Trophoblast cell (in vitro differentiated cells and primary cell): ENCODE data around the gene MYBBP1A.
A peak's percentile ranks its signal among the peaks of the same experiment; 100 is the strongest.

ENCODE experiments used
- DNase-seq, 2 donors: peaks; one replicate each; pipeline ENCODE4 v3.0.0-alpha.2; 2016
- H2AFZ ChIP-seq: 2 replicates; pipeline ENCODE4 v1.6.1; 2013; ENCODE audit warnings: low read length, moderate library complexity, mild to moderate bottlenecking; ENCODE audit not compliant: insufficient read depth, poor library complexity
- H2AK5ac ChIP-seq: 2 replicates; pipeline ENCODE4 v1.6.1; 2013; ENCODE audit warnings: mild to moderate bottlenecking, low read length
- H2BK120ac ChIP-seq: 2 replicates; pipeline ENCODE4 v1.6.1; 2013; ENCODE audit warnings: low read length, mild to moderate bottlenecking, moderate library complexity; ENCODE audit not compliant: insufficient read depth, poor library complexity
- H2BK12ac ChIP-seq: 2 replicates; pipeline ENCODE4 v1.6.1; 2013; ENCODE audit warnings: mild to moderate bottlenecking, low read length, moderate library complexity
- H2BK5ac ChIP-seq: 2 replicates; pipeline ENCODE4 v1.6.1; 2013; ENCODE audit warnings: low read length, low read depth, moderate library complexity, mild to moderate bottlenecking; ENCODE audit not compliant: poor library complexity
- H3K14ac ChIP-seq: 2 replicates; pipeline ENCODE4 v1.6.1; 2013; ENCODE audit warnings: mild to moderate bottlenecking, low read length
- H3K18ac ChIP-seq: 2 replicates; pipeline ENCODE4 v1.6.1; 2013; ENCODE audit warnings: mild to moderate bottlenecking, low read length
- H3K23ac ChIP-seq: 2 replicates; pipeline ENCODE4 v1.6.1; 2013; ENCODE audit warnings: low read length
- H3K27ac ChIP-seq: 2 replicates; pipeline ENCODE4 v1.5.1; 2013; ENCODE audit warnings: low read depth, mild to moderate bottlenecking, inconsistent platforms, low read length, moderate library complexity
- H3K27me3 ChIP-seq: 2 replicates; pipeline ENCODE4 v1.6.1; 2013; ENCODE audit warnings: inconsistent platforms, mild to moderate bottlenecking, low read length, moderate library complexity; ENCODE audit not compliant: insufficient read depth
- H3K36me3 ChIP-seq, 2 experiments: 1 replicate in 1 of 2; 2 replicates in 1 of 2; pipeline ENCODE4 v1.6.1; 2013; ENCODE audit warnings: low read length in 2 of 2, mild to moderate bottlenecking in 2 of 2, moderate library complexity in 1 of 2; ENCODE audit not compliant: insufficient read depth in 2 of 2, control insufficient read depth in 1 of 2
- H3K4ac ChIP-seq: 2 replicates; pipeline ENCODE4 v1.6.1; 2013; ENCODE audit warnings: low read depth, mild to moderate bottlenecking, low read length, moderate library complexity
- H3K4me1 ChIP-seq, 2 experiments: 1 replicate in 1 of 2; 2 replicates in 1 of 2; pipeline ENCODE4 v1.6.1; 2013; ENCODE audit warnings: low read length in 2 of 2, mild to moderate bottlenecking in 2 of 2, moderate library complexity in 1 of 2; ENCODE audit not compliant: insufficient read depth in 2 of 2, control insufficient read depth in 1 of 2
- H3K4me2 ChIP-seq: 2 replicates; pipeline ENCODE4 v1.6.1; 2013; ENCODE audit warnings: inconsistent platforms, mild to moderate bottlenecking, low read length, moderate library complexity
- H3K4me3 ChIP-seq: 2 replicates; pipeline ENCODE4 v1.5.1; 2013; ENCODE audit warnings: mild to moderate bottlenecking, low read depth, low read length, inconsistent platforms
- H3K79me1 ChIP-seq: one replicate; pipeline ENCODE4 v1.6.1; 2013; ENCODE audit warnings: low read length
- H3K79me2 ChIP-seq: 2 replicates; pipeline ENCODE4 v1.6.1; 2013; ENCODE audit warnings: low read length, mild to moderate bottlenecking; ENCODE audit not compliant: control insufficient read depth, insufficient read depth, poor library complexity
- H3K9ac ChIP-seq: 2 replicates; pipeline ENCODE4 v1.6.1; 2013; ENCODE audit warnings: mild to moderate bottlenecking, low read length
- H3K9me3 ChIP-seq: 2 replicates; pipeline ENCODE4 v1.6.1; 2013; ENCODE audit warnings: low read depth, mild to moderate bottlenecking, control low read depth, inconsistent platforms, low read length; ENCODE audit not compliant: insufficient read depth
- H4K12ac ChIP-seq: 2 replicates; pipeline ENCODE4 v1.6.1; 2013; ENCODE audit warnings: low read depth, mild to moderate bottlenecking, low read length, moderate library complexity
- H4K8ac ChIP-seq: 2 replicates; pipeline ENCODE4 v1.6.1; 2013; ENCODE audit warnings: low read depth, mild to moderate bottlenecking, low read length, moderate library complexity
- H4K91ac ChIP-seq: one replicate; pipeline ENCODE4 v1.6.1; 2013; ENCODE audit warnings: low read depth, mild to moderate bottlenecking, low read length, moderate library complexity
- WGBS: extraction: QIAGEN DNeasy Blood & Tissue Kit; methylation state at CpG from one replicate; pipeline ENCODE4 v1.1.7; 2013; ENCODE audit warnings: missing lambda C conversion rate; ENCODE audit not compliant: insufficient read length, insufficient coverage; ENCODE audit errors: extremely low coverage; 5-methylcytosine and 5-hydroxymethylcytosine counted together

Gene MYBBP1A

GRCh38 chr17:4562015-4562969 is 7.1 kb upstream of the MYBBP1A start:
- no peak overlapping the region for H3K4me2 ChIP-seq
- H4K12ac ChIP-seq: no peak overlapping the region
- no peak overlapping the region for H4K91ac ChIP-seq
- no peak overlapping the region for H3K18ac ChIP-seq
- H3K27ac ChIP-seq: no peak overlapping the region
- no peak overlapping the region for H3K4ac ChIP-seq
- DNase-seq: peak in 1 of 2 donors; percentile 7
- no peak overlapping the region for H4K8ac ChIP-seq
- H2AK5ac ChIP-seq: no peak overlapping the region
- H3K4me3 ChIP-seq: no peak overlapping the region
- no peak overlapping the region for H2BK120ac ChIP-seq
- no peak overlapping the region for H3K23ac ChIP-seq
- no peaks in the 10 kb centered on the region for H3K36me3 ChIP-seq
- no peak overlapping the region for H2BK12ac ChIP-seq
- H3K9me3 ChIP-seq: no peaks in the 10 kb centered on the region
- H3K27me3 ChIP-seq: no peaks in the 10 kb centered on the region
- no peak overlapping the region for H2BK5ac ChIP-seq
- peaks cover 0 to 5% of the 10 kb centered on the region in 2 experiments for H3K4me1 ChIP-seq
- H3K79me2 ChIP-seq: no peaks in the 10 kb centered on the region
- H2AFZ ChIP-seq: no peak overlapping the region
- WGBS: no CpG with 5 or more reads among the region's 8 CpGs
- H3K14ac ChIP-seq: no peak overlapping the region
- no peak overlapping the region for H3K9ac ChIP-seq
- no peaks in the 10 kb centered on the region for H3K79me1 ChIP-seq

- Histone ChIP-seq H4K91ac (no peak overlapping the region), H3K9me3 (no peaks in the 10 kb centered on the region), H2BK12ac (no peak overlapping the region), H3K27me3 (no peaks in the 10 kb centered on the region), H3K4me1 (peaks cover 11 to 16% of the 10 kb centered on the region in 2 experiments), H2BK5ac (no peak overlapping the region), H3K23ac (no peak overlapping the region), H3K4me3 (no peak overlapping the region), H3K14ac (no peak overlapping the region), H2AFZ (no peak overlapping the region), H3K27ac (no peak overlapping the region), H3K36me3 (no peaks in the 10 kb centered on the region), H2BK120ac (no peak overlapping the region), H3K4ac (no peak overlapping the region), H4K12ac (no peak overlapping the region), H3K9ac (no peak overlapping the region), H3K79me2 (no peaks in the 10 kb centered on the region), H2AK5ac (no peak overlapping the region), H3K18ac (no peak overlapping the region), H3K79me1 (no peaks in the 10 kb centered on the region), H4K8ac (no peak overlapping the region), H3K4me2 (no peak overlapping the region)
- peak in 1 of 2 donors; percentile 9 for DNase-seq
- no CpG with 5 or more reads among the region's 11 CpGs for WGBS
These were observed 5.7 kb upstream of the MYBBP1A start for GRCh38 chr17:4560837-4561256.

- WGBS: no CpG with 5 or more reads among the region's 12 CpGs
- Histone ChIP-seq H3K18ac (no peak within 1 kb of the TSS), H4K91ac (no peak within 1 kb of the TSS)
These were observed 5.2 kb upstream of the MYBBP1A start, which contains the start of gene GGT6 for GRCh38 chr17:4560421-4560820. Gene GGT6 (minus strand): TSS chr17:4560577. CDS start chr17:4560521, 56 bp downstream.

GRCh38 chr17:4559966-4560365 is 4.8 kb upstream of the MYBBP1A start:
- H3K36me3 ChIP-seq: no peaks in the 10 kb centered on the region
- no peak overlapping the region for H3K27ac ChIP-seq
- no peak overlapping the region for H4K12ac ChIP-seq
- H3K9ac ChIP-seq: no peak overlapping the region
- H2AFZ ChIP-seq: no peak overlapping the region
- H4K8ac ChIP-seq: no peak overlapping the region
- peaks cover 13 to 18% of the 10 kb centered on the region in 2 experiments for H3K4me1 ChIP-seq
- H2AK5ac ChIP-seq: no peak overlapping the region
- no peaks in the 10 kb centered on the region for H3K9me3 ChIP-seq
- H3K23ac ChIP-seq: no peak overlapping the region
- H2BK5ac ChIP-seq: no peak overlapping the region
- H3K4ac ChIP-seq: no peak overlapping the region
- H3K4me2 ChIP-seq: no peak overlapping the region
- no peaks in the 10 kb centered on the region for H3K27me3 ChIP-seq
- H3K14ac ChIP-seq: no peak overlapping the region
- no peak overlapping the region for H2BK12ac ChIP-seq
- no peak overlapping the region for H3K4me3 ChIP-seq
- H3K79me2 ChIP-seq: peaks cover 3% of the 10 kb centered on the region
- no peak for DNase-seq
- H3K79me1 ChIP-seq: peaks cover 5% of the 10 kb centered on the region
- no peak overlapping the region for H2BK120ac ChIP-seq
- no peak overlapping the region for H4K91ac ChIP-seq
- no CpG with 5 or more reads among the region's 5 CpGs for WGBS
- no peak overlapping the region for H3K18ac ChIP-seq

More at GRCh38 chr17:4560421-4560820, 5.2 kb upstream of the MYBBP1A start, which contains the start of gene GGT6:
- H3K9ac ChIP-seq: no peak within 1 kb of the TSS
- no peak for DNase-seq
- no peak within 1 kb of the TSS for H2BK12ac ChIP-seq
- H3K23ac ChIP-seq: no peak within 1 kb of the TSS
- H2AK5ac ChIP-seq: no peak within 1 kb of the TSS
- H3K27ac ChIP-seq: no peak within 1 kb of the TSS
- no peak within 1 kb of the TSS for H2BK5ac ChIP-seq
- H3K79me1 ChIP-seq: peaks cover 2% of the 10 kb centered on the region
- H4K12ac ChIP-seq: no peak within 1 kb of the TSS
- H3K79me2 ChIP-seq: peaks cover 1% of the 10 kb centered on the region
- H3K14ac ChIP-seq: no peak within 1 kb of the TSS
- H3K4me3 ChIP-seq: no peak within 1 kb of the TSS
- no peak within 1 kb of the TSS for H3K4me2 ChIP-seq
- H3K27me3 ChIP-seq: no peaks in the 10 kb centered on the region
- H2BK120ac ChIP-seq: no peak within 1 kb of the TSS
- no peak within 1 kb of the TSS for H4K8ac ChIP-seq
- no peaks in the 10 kb centered on the region for H3K9me3 ChIP-seq
- peaks cover 12 to 18% of the 10 kb centered on the region in 2 experiments for H3K4me1 ChIP-seq
- no peaks in the 10 kb centered on the region for H3K36me3 ChIP-seq
- H2AFZ ChIP-seq: no peak within 1 kb of the TSS
- H3K4ac ChIP-seq: no peak within 1 kb of the TSS
